Measurements from ENCODE around the gene GPR89B.
"Not testable (repeated sequence)": the region's sequence is repeated elsewhere in the genome, so short reads cannot be mapped to it uniquely, and the experiment has no call there.

Gene GPR89B

GRCh38 chr1:148024918-148025317, 96.7 kb downstream of the GPR89B start:
- DNase-seq (ENCODE audit: low read depth); in situ Hi-C loops (cut with HindIII; ENCODE audit: low sequenced_read_pairs); H3K4me3 ChIP-seq (ENCODE audit: low read depth, low read length): not testable (repeated sequence)

- in situ Hi-C loops (cut with HindIII; ENCODE audit: low sequenced_read_pairs); H3K4me3 ChIP-seq (ENCODE audit: low read depth, low read length); DNase-seq (ENCODE audit: low read depth): not testable (repeated sequence)
Measured at GRCh38 chr1:148027004-148027403, 98.8 kb downstream of the GPR89B start.

- in situ Hi-C loops (cut with HindIII; ENCODE audit: low sequenced_read_pairs); DNase-seq (ENCODE audit: low read depth); H3K4me3 ChIP-seq (ENCODE audit: low read depth, low read length): not testable (repeated sequence)
Measured at GRCh38 chr1:148032247-148032646, 104.0 kb downstream of the GPR89B start.

GRCh38 chr1:148032690-148033089, 104.5 kb downstream of the GPR89B start:
- in situ Hi-C loops (cut with HindIII; ENCODE audit: low sequenced_read_pairs); DNase-seq (ENCODE audit: low read depth): not testable (repeated sequence)

GRCh38 chr1:148033147-148033546, 104.9 kb downstream of the GPR89B start:
- DNase-seq (ENCODE audit: low read depth); H3K4me3 ChIP-seq (ENCODE audit: low read depth, low read length); in situ Hi-C loops (cut with HindIII; ENCODE audit: low sequenced_read_pairs): not testable (repeated sequence)

More at GRCh38 chr1:148032690-148033089, 104.5 kb downstream of the GPR89B start:
- not testable (repeated sequence) for H3K4me3 ChIP-seq (ENCODE audit: low read depth, low read length)

GRCh38 chr1:148037850-148038461, 109.7 kb downstream of the GPR89B start:
- in situ Hi-C loops (cut with HindIII; ENCODE audit: low sequenced_read_pairs); DNase-seq (ENCODE audit: low read depth): not testable (repeated sequence)
- H3K4me3 ChIP-seq (ENCODE audit: low read depth, low read length): peak overlapping the region; percentile 35

- in situ Hi-C loops (cut with HindIII; ENCODE audit: low sequenced_read_pairs): not testable (repeated sequence)
Measured at GRCh38 chr1:148038462-148039333, 110.5 kb downstream of the GPR89B start.

More at GRCh38 chr1:148038462-148039333, 110.5 kb downstream of the GPR89B start:
- H3K4me3 ChIP-seq (ENCODE audit: low read depth, low read length): peak overlapping the region; percentile 35
- DNase-seq (ENCODE audit: low read depth): peak; percentile 62

Measured in astrocyte of the cerebellum (primary cell).